Lower leg skin (tissue), 4 donors: ENCODE measurements around the gene ERFE. TPM values are rescaled to one million over a fixed set of nuclear protein-coding genes. Genes with fewer than 3 reads are reported as not detected.

Experiments
- DNase-seq, 2 donors: peaks; one replicate each; pipeline ENCODE4 v3.0.0-alpha.2; 2019; ENCODE audit warnings: low spot score in 2 of 2
- H3K4me3 ChIP-seq: fragments of 200-600 bp; sonication (generic); 2 replicates; pipeline ENCODE4 v1.5.1; 2017; ENCODE audit warnings: mild to moderate bottlenecking, low read depth; ENCODE audit not compliant: poor library complexity, severe bottlenecking
- POLR2A ChIP-seq, 2 donors: fragments of 450-650 bp; IDR thresholded peaks; one replicate each; pipeline ENCODE4 v1.6.1; 2016 to 2017; ENCODE audit warnings: antibody characterized with exemption in 2 of 2, mild to moderate bottlenecking in 1 of 2, moderate library complexity in 1 of 2
- WGBS, 2 donors: methylation state at CpG; one replicate each; pipeline ENCODE4 v1.1.5; 2018; 5-methylcytosine and 5-hydroxymethylcytosine counted together
- intact Hi-C: fragments of 100-400 bp; cut with DNase I; formaldehyde crosslinking; loops from one replicate; pipeline ENCODE4 v1.15.0; 2023; ENCODE audit warnings: low total_unique reads
- total RNA-seq, 4 donors: library from RNA; depleted of rRNA; stranded (reverse); fragments of >200 nt; gene quantifications; one replicate each; pipeline ENCODE4 v1.1.0, GENCODE V29; 2016
- TF ChIP-seq, protein P1 (sequence below), 3 donors: fragments of 450-650 bp; IDR thresholded peaks; one replicate each; pipeline ENCODE4 v1.5.1; 2016; ENCODE audit warnings: antibody characterized with exemption in 3 of 3, mild to moderate bottlenecking in 3 of 3, moderate library complexity in 2 of 3

The ERFE gene
- total RNA-seq, 4 donors from 2014 or later, result not detected

DNA sequence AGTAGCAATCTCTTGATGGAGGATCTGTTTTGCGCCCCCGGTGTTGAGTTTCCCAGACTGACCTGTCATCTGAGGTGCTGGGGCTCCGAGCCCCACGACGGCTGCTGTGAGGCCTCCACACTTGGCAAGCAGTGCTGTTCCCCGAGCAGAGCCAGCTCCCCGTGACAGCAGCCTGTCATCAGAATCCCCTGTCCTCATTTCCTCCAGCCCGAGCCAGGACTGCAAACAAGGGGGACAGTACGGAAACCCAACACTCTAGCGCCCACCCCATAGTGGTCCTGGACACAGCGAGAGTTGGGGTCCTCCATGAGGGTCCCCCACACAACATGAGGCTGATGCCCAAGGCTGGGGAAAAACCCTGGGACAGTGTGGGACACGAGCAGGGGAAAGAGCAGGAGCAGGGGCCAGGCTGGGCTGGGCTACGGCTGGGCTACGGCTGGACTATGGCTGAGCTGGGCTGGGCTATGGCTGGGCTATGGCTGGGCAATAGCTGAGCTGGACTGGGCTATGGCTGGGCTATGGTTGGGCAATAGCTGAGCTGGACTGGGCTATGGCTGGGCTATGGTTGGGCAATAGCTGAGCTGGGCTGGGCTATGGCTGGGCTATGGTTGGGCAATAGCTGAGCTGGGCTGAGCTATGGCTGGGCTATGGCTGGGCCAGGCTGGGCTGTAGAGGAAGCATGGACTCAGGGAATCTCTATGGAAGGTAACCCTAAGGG is 21.8 kb upstream of the ERFE start:
- 64 to 71% methylated on average over 14 of the region's 14 CpGs for WGBS, 2 donors
- DNase-seq, result no peak
- no peak overlapping the region for H3K4me3 ChIP-seq
- intact Hi-C loops, result no loop called here
- TF ChIP-seq, protein P1, sequence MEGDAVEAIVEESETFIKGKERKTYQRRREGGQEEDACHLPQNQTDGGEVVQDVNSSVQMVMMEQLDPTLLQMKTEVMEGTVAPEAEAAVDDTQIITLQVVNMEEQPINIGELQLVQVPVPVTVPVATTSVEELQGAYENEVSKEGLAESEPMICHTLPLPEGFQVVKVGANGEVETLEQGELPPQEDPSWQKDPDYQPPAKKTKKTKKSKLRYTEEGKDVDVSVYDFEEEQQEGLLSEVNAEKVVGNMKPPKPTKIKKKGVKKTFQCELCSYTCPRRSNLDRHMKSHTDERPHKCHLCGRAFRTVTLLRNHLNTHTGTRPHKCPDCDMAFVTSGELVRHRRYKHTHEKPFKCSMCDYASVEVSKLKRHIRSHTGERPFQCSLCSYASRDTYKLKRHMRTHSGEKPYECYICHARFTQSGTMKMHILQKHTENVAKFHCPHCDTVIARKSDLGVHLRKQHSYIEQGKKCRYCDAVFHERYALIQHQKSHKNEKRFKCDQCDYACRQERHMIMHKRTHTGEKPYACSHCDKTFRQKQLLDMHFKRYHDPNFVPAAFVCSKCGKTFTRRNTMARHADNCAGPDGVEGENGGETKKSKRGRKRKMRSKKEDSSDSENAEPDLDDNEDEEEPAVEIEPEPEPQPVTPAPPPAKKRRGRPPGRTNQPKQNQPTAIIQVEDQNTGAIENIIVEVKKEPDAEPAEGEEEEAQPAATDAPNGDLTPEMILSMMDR (IDR thresholded peaks at IDR 0.05), result no peak
- TF ChIP-seq POLR2A (IDR thresholded peaks at IDR 0.05), result no peak

DNA sequence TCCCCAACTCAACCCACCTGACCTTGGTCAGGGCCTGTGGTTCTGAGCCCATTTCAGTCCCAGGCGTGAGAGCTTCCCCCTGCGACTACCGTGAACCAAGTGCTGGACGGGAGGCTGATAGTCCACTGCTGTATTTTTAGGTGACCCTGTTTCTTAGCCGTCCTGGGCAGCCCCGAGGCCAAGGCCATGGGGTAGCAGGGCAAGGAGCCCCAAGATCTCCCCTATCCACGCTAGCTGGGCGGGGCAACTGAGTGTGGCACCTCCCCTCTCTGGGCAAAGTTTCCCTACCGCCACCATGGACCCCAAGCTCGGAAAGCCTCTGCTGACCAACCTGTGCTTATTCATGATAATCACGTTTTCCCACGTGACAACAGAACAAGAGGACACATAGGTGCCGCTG is 20.9 kb upstream of the ERFE start:
- H3K4me3 ChIP-seq, result no peak overlapping the region
- no peak for TF ChIP-seq POLR2A (IDR thresholded peaks at IDR 0.05)
- TF ChIP-seq, protein P1 (IDR thresholded peaks at IDR 0.05), result no peak
- 86 to 94% methylated on average over 13 of the region's 13 CpGs for WGBS, 2 donors

GRCh38 chr2:238138331-238139195 is 20.2 kb upstream of the ERFE start, which contains the start of gene KLHL30:
KLHL30 (plus strand) TSS chr2:238138668; CDS start chr2:238140755, 2,087 bp downstream.
- no peak for DNase-seq
- H3K4me3 ChIP-seq, result no peak within 1 kb of the TSS
- no peak for TF ChIP-seq POLR2A (IDR thresholded peaks at IDR 0.05)
- TF ChIP-seq, protein P1 (IDR thresholded peaks at IDR 0.05), result no peak
- intact Hi-C loops, result no loop called here
- WGBS, 2 donors, result 62 to 64% methylated on average over 19 to 21 of the region's 22 CpGs

More for the DNA sequence above, 20.9 kb upstream of the ERFE start:
- no peak for DNase-seq
- intact Hi-C loops, result no loop called here

- intact Hi-C loops, result no loop called here
- H3K4me3 ChIP-seq, result no peak overlapping the region
- TF ChIP-seq, protein P1 (IDR thresholded peaks at IDR 0.05), result no peak
- TF ChIP-seq POLR2A (IDR thresholded peaks at IDR 0.05), result no peak
- WGBS, 2 donors, result 56 to 65% methylated on average over 48 to 54 of the region's 56 CpGs
- no peak for DNase-seq
Observed at GRCh38 chr2:238139196-238140039, 19.4 kb upstream of the ERFE start.

GRCh38 chr2:238140040-238140439 is 18.7 kb upstream of the ERFE start:
- TF ChIP-seq, protein P1 (IDR thresholded peaks at IDR 0.05), result no peak
- TF ChIP-seq POLR2A (IDR thresholded peaks at IDR 0.05), result no peak
- 80 to 85% methylated on average over 2 to 7 of the region's 7 CpGs for WGBS, 2 donors
- intact Hi-C loops, result no loop called here
- DNase-seq, result no peak
- H3K4me3 ChIP-seq, result no peak overlapping the region
